OCI-LY7 (cell line): ENCODE measurements around the gene SPG21. TPM values are rescaled to one million over a fixed set of nuclear protein-coding genes. Genes with fewer than 3 reads are reported as not detected.

ENCODE experiments used
- BruUV-seq: library from RNA; stranded (reverse); fragments of 400-500 nt; replicated peaks from 2 replicates; lab custom pipeline; 2021; lab: Mats Ljungman, UMichigan
- CTCF ChIA-PET: fragments of 300-600 bp; sonication (Branson Sonifier 250); formaldehyde crosslinking; loops from one replicate; lab custom pipeline; 2022; ENCODE audit warnings: antibody characterized with exemption; ENCODE audit not compliant: unreplicated experiment; lab: Charles Lee
- POLR2A ChIA-PET: fragments of 300-600 bp; sonication (Branson Sonifier 250); formaldehyde crosslinking; loops from one replicate; lab custom pipeline; 2022; ENCODE audit warnings: antibody characterized with exemption; lab: Charles Lee
- DNase-seq: peaks from one replicate; pipeline ENCODE4 v3.0.0-alpha.2; 2015; ENCODE audit warnings: low spot score
- H2AFZ ChIP-seq: fragments of 200-600 bp; sonication (generic), shearing (Covaris generic); 2 replicates; pipeline ENCODE4 v1.6.1; 2014; ENCODE audit warnings: mild to moderate bottlenecking, antibody characterized with exemption, low read length, moderate library complexity
- H3K27ac ChIP-seq: fragments of 200-600 bp; sonication (generic); 2 replicates; pipeline ENCODE4 v1.5.1; 2014; ENCODE audit warnings: mixed run types, low read depth, mild to moderate bottlenecking, moderate library complexity, low read length, inconsistent platforms; ENCODE audit not compliant: poor library complexity, severe bottlenecking
- H3K36me3 ChIP-seq: fragments of 200-600 bp; sonication (generic); 2 replicates; pipeline ENCODE4 v1.6.1; 2014; ENCODE audit warnings: mild to moderate bottlenecking, antibody characterized with exemption, low read length, moderate library complexity, mixed read lengths; ENCODE audit not compliant: insufficient read depth
- H3K4me1 ChIP-seq: fragments of 200-600 bp; sonication (generic); 2 replicates; pipeline ENCODE4 v1.5.1; 2014; ENCODE audit warnings: mild to moderate bottlenecking, low read length; ENCODE audit not compliant: insufficient read depth, poor library complexity, severe bottlenecking
- H3K4me2 ChIP-seq: fragments of 200-600 bp; sonication (generic); 2 replicates; pipeline ENCODE4 v1.6.1; 2014; ENCODE audit warnings: mild to moderate bottlenecking, low read length
- H3K4me3 ChIP-seq: fragments of 200-600 bp; sonication (generic); 2 replicates; pipeline ENCODE4 v1.5.1; 2014; ENCODE audit warnings: mild to moderate bottlenecking, low read depth, low read length; ENCODE audit not compliant: poor library complexity, severe bottlenecking
- H3K79me2 ChIP-seq: fragments of 200-600 bp; sonication (generic); 2 replicates; pipeline ENCODE4 v1.6.1; 2016; ENCODE audit warnings: low read depth, mild to moderate bottlenecking, low read length, moderate library complexity, mixed read lengths; ENCODE audit not compliant: insufficient read depth
- H3K9me2 ChIP-seq: fragments of 200-600 bp; sonication (generic); 2 replicates; pipeline ENCODE4 v1.6.1; 2016; ENCODE audit warnings: mild to moderate bottlenecking, low read length, mixed read lengths; ENCODE audit not compliant: insufficient read depth
- H3K9me3 ChIP-seq: fragments of 200-600 bp; sonication (generic); 2 replicates; pipeline ENCODE4 v1.6.1; 2014; ENCODE audit warnings: mild to moderate bottlenecking, mixed run types, low read length, mixed read lengths
- H4K20me1 ChIP-seq: fragments of 200-600 bp; sonication (generic); 2 replicates; pipeline ENCODE4 v1.6.1; 2014; ENCODE audit warnings: mild to moderate bottlenecking, antibody characterized with exemption, low read length, moderate library complexity, mixed read lengths; ENCODE audit not compliant: insufficient read depth
- CTCF ChIP-seq: fragments of 200-600 bp; sonication (generic); conservative IDR thresholded peaks from 2 replicates; pipeline ENCODE4 v1.5.1; 2014; ENCODE audit warnings: mild to moderate bottlenecking, antibody characterized with exemption, low read length, moderate library complexity, mixed read lengths
- EZH2phosphoT487 ChIP-seq: fragments of 200-600 bp; sonication (generic); IDR thresholded peaks from 2 replicates; pipeline ENCODE4 v1.6.1; 2018; ENCODE audit warnings: low read depth, borderline replicate concordance, mild to moderate bottlenecking, mixed run types, antibody characterized with exemption, low read length, moderate library complexity, mixed read lengths
- intact Hi-C: fragments of 100-400 bp; cut with micrococcal nuclease; formaldehyde crosslinking; loops from one replicate; pipeline ENCODE4 v1.10.0; 2022; ENCODE audit not compliant: unreplicated experiment
- total RNA-seq, 2 experiments: library from RNA; depleted of rRNA in 1 of 2; stranded (reverse); fragments of >200 nt in 1 of 2; shearing (Covaris generic) in 1 of 2; gene quantifications; 2 replicates each; pipeline ENCODE4 v1.2.3, GENCODE V29; 2014 to 2022

SPG21 gene
- total RNA-seq, 2 experiments from 2014 or later, result 56.4 to 83.9 TPM

GRCh38 chr15:64969401-64969800 is 20.3 kb downstream of the SPG21 start:
- no peak overlapping the region for H3K27ac ChIP-seq
- H3K79me2 ChIP-seq, result no peaks in the 10 kb centered on the region
- POLR2A ChIA-PET, result no interaction called here
- CTCF ChIA-PET, result no interaction called here
- no peak overlapping the region for H3K4me3 ChIP-seq
- H2AFZ ChIP-seq, result no peak overlapping the region
- H4K20me1 ChIP-seq, result no peaks in the 10 kb centered on the region
- H3K4me1 ChIP-seq, result no peaks in the 10 kb centered on the region
- DNase-seq, result no peak
- H3K9me2 ChIP-seq, result no peaks in the 10 kb centered on the region
- intact Hi-C loops, result no loop called here
- no peak for TF ChIP-seq CTCF
- TF ChIP-seq EZH2phosphoT487, result no peak
- no TSS peak for BruUV-seq
- peaks cover 85% of the 10 kb centered on the region for H3K36me3 ChIP-seq
- no peaks in the 10 kb centered on the region for H3K9me3 ChIP-seq
- no peak overlapping the region for H3K4me2 ChIP-seq

GRCh38 chr15:64961013-64961412 is 28.7 kb downstream of the SPG21 start:
- Histone ChIP-seq H3K9me2 (no peaks in the 10 kb centered on the region), H3K4me2 (no peak overlapping the region), H3K9me3 (no peaks in the 10 kb centered on the region), H3K36me3 (peaks cover 94% of the 10 kb centered on the region), H4K20me1 (no peaks in the 10 kb centered on the region), H3K4me1 (no peaks in the 10 kb centered on the region), H2AFZ (no peak overlapping the region), H3K27ac (no peak overlapping the region), H3K4me3 (no peak overlapping the region), H3K79me2 (no peaks in the 10 kb centered on the region)
- CTCF ChIA-PET, result no interaction called here
- DNase-seq, result no peak
- POLR2A ChIA-PET, result no interaction called here
- TF ChIP-seq CTCF (no peak), EZH2phosphoT487 (no peak)
- no TSS peak for BruUV-seq
- intact Hi-C loops, result no loop called here

- H3K4me1 ChIP-seq, result no peaks in the 10 kb centered on the region
- no peaks in the 10 kb centered on the region for H3K9me3 ChIP-seq
- H3K4me3 ChIP-seq, result no peak overlapping the region
- H3K27ac ChIP-seq, result no peak overlapping the region
- no peaks in the 10 kb centered on the region for H3K79me2 ChIP-seq
- TF ChIP-seq EZH2phosphoT487, result no peak
- no peak for TF ChIP-seq CTCF
- no peaks in the 10 kb centered on the region for H4K20me1 ChIP-seq
- no peak for DNase-seq
- CTCF ChIA-PET, result no interaction called here
- H3K4me2 ChIP-seq, result no peak overlapping the region
- POLR2A ChIA-PET, result no interaction called here
- no peaks in the 10 kb centered on the region for H3K9me2 ChIP-seq
- BruUV-seq, result no TSS peak
- H3K36me3 ChIP-seq, result peaks cover 94% of the 10 kb centered on the region
- H2AFZ ChIP-seq, result no peak overlapping the region
- intact Hi-C loops, result no loop called here
Measured at GRCh38 chr15:64960153-64960552, 29.6 kb downstream of the SPG21 start.
